Mesendoderm (in vitro differentiated cells): ENCODE results near the gene ZNF84.

Experiments used
- DNase-seq: peaks from one replicate; pipeline ENCODE4 v3.0.0; 2013
- H2AK5ac ChIP-seq: 2 replicates; pipeline ENCODE4 v1.6.1; 2013; ENCODE audit warnings: low read length, inconsistent platforms
- H2BK120ac ChIP-seq: 2 replicates; pipeline ENCODE4 v1.6.1; 2013; ENCODE audit warnings: low read depth, mild to moderate bottlenecking, low read length, moderate library complexity, mixed read lengths
- H2BK15ac ChIP-seq: replicated peaks from 2 replicates; pipeline ENCODE4 v1.6.1; 2013; ENCODE audit warnings: low read depth, mild to moderate bottlenecking, moderate library complexity
- H2BK5ac ChIP-seq: 2 replicates; pipeline ENCODE4 v1.6.1; 2013; ENCODE audit warnings: low read length, inconsistent platforms
- H3K18ac ChIP-seq: 2 replicates; pipeline ENCODE4 v1.6.1; 2013; ENCODE audit warnings: mild to moderate bottlenecking, low read length, mixed read lengths
- H3K23ac ChIP-seq: one replicate; pipeline ENCODE4 v1.6.1; 2013; ENCODE audit warnings: low read length
- H3K27ac ChIP-seq: 2 replicates; pipeline ENCODE4 v1.5.1; 2013; ENCODE audit warnings: low read depth, mild to moderate bottlenecking, inconsistent platforms, low read length, moderate library complexity
- H3K27me3 ChIP-seq: 2 replicates; pipeline ENCODE4 v1.6.1; 2013; ENCODE audit warnings: low read length, control low read depth, mild to moderate bottlenecking, inconsistent platforms; ENCODE audit not compliant: insufficient read depth, poor library complexity
- H3K36me3 ChIP-seq: 2 replicates; pipeline ENCODE4 v1.6.1; 2013; ENCODE audit warnings: low read length, inconsistent platforms; ENCODE audit not compliant: control insufficient read depth, insufficient read depth
- H3K4ac ChIP-seq: one replicate; pipeline ENCODE4 v1.6.1; 2013; ENCODE audit warnings: low read depth, mild to moderate bottlenecking, low read length, moderate library complexity
- H3K4me1 ChIP-seq: 2 replicates; pipeline ENCODE4 v1.6.1; 2013; ENCODE audit warnings: low read depth, low read length, inconsistent platforms; ENCODE audit not compliant: control insufficient read depth
- H3K4me2 ChIP-seq: 2 replicates; pipeline ENCODE4 v1.6.1; 2013; ENCODE audit warnings: low read length
- H3K4me3 ChIP-seq: 2 replicates; pipeline ENCODE4 v1.5.1; 2013; ENCODE audit warnings: mild to moderate bottlenecking, low read length
- H3K56ac ChIP-seq: one replicate; pipeline ENCODE4 v1.6.1; 2013; ENCODE audit warnings: low read length
- H3K79me1 ChIP-seq: 2 replicates; pipeline ENCODE4 v1.6.1; 2013; ENCODE audit warnings: low read length, inconsistent platforms
- H3K79me2 ChIP-seq: 2 replicates; pipeline ENCODE4 v1.6.1; 2013; ENCODE audit warnings: mild to moderate bottlenecking, low read length; ENCODE audit not compliant: control insufficient read depth, insufficient read depth
- H3K9ac ChIP-seq: 2 replicates; pipeline ENCODE4 v1.6.1; 2013; ENCODE audit warnings: low read length, inconsistent platforms
- H4K5ac ChIP-seq: one replicate; pipeline ENCODE4 v1.6.1; 2013; ENCODE audit warnings: low read length
- H4K8ac ChIP-seq: one replicate; pipeline ENCODE4 v1.6.1; 2013; ENCODE audit warnings: low read depth, mild to moderate bottlenecking, control low read depth, low read length, moderate library complexity
- WGBS: extraction: QIAGEN DNeasy Blood & Tissue Kit; methylation state at CpG from one replicate; pipeline ENCODE4 v1.1.7; 2013; ENCODE audit warnings: low lambda C conversion rate, missing lambda C conversion rate; ENCODE audit not compliant: insufficient coverage; ENCODE audit errors: extremely low coverage; 5-methylcytosine and 5-hydroxymethylcytosine counted together

Gene ZNF84

DNA sequence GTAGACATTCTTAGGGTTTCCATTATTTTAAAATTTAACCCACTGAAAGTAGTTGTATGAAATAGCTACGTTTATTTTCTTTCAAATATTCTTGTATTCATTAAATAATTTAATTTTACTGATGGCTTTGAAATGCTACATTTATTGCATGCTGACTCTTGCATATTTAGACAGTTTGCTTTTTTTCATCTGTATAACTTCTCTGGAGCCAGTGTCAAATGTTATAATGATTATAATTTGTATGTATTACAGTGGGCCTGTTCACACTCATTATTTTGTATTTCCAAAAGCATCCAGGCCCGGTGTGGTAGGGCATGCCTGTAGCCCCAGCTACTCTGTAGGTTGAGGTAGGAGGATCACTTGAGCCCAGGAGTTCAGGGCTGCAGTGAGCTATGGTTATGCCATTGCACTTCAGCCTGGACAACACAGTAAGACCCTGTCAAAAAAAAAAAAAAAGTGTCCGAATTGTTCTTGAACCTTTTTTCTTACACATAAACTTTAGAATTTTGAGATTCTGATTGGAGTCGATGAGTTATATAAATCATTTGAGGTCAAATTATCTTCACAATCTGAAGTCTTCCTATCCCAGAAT is 905 bp downstream of the ZNF84 start:
- no CpG with 5 or more reads among the region's 4 CpGs for WGBS
- Histone ChIP-seq H3K27ac (no peak overlapping the region), H3K27me3 (no peaks in the 10 kb centered on the region)

GRCh38 chr12:133046698-133047097 is 9.4 kb downstream of the ZNF84 start:
- WGBS, result no CpG with 5 or more reads among the region's 3 CpGs
- Histone ChIP-seq H3K9ac (no peak overlapping the region), H3K18ac (no peak overlapping the region), H3K27ac (no peak overlapping the region), H3K27me3 (no peaks in the 10 kb centered on the region), H3K4me2 (no peak overlapping the region), H4K8ac (no peak overlapping the region), H3K56ac (no peak overlapping the region), H3K4me3 (peak overlapping the region; percentile 13), H2BK120ac (no peak overlapping the region), H2BK15ac (no peak overlapping the region), H3K36me3 (peaks cover 33% of the 10 kb centered on the region), H4K5ac (no peak overlapping the region), H3K4ac (no peak overlapping the region), H3K79me2 (peaks cover 4% of the 10 kb centered on the region), H3K79me1 (peaks cover 2% of the 10 kb centered on the region), H2AK5ac (no peak overlapping the region), H3K4me1 (no peaks in the 10 kb centered on the region), H2BK5ac (no peak overlapping the region), H3K23ac (no peak overlapping the region)
- no peak for DNase-seq

More for the DNA sequence above, 905 bp downstream of the ZNF84 start:
- Histone ChIP-seq H3K56ac (no peak overlapping the region), H3K79me2 (peaks cover 24% of the 10 kb centered on the region), H3K36me3 (peaks cover 6% of the 10 kb centered on the region), H3K4me2 (peak overlapping the region; percentile 44), H3K4me1 (peaks cover 1% of the 10 kb centered on the region), H4K8ac (no peak overlapping the region), H3K79me1 (peaks cover 8% of the 10 kb centered on the region), H3K4ac (no peak overlapping the region), H3K23ac (no peak overlapping the region), H3K9ac (peak overlapping the region; percentile 45), H3K18ac (no peak overlapping the region), H2AK5ac (no peak overlapping the region), H4K5ac (no peak overlapping the region), H2BK120ac (no peak overlapping the region), H2BK5ac (no peak overlapping the region), H2BK15ac (no peak overlapping the region), H3K4me3 (peak overlapping the region; percentile 42)
- no peak for DNase-seq

GRCh38 chr12:133057446-133057845 is 20.1 kb downstream of the ZNF84 start:
- H4K8ac ChIP-seq, result no peak overlapping the region
- H2BK15ac ChIP-seq, result no peak overlapping the region
- H3K36me3 ChIP-seq, result peaks cover 7% of the 10 kb centered on the region
- peak overlapping the region; percentile 36 for H3K4me3 ChIP-seq
- no peaks in the 10 kb centered on the region for H3K79me1 ChIP-seq
- H3K23ac ChIP-seq, result no peak overlapping the region
- H3K9ac ChIP-seq, result no peak overlapping the region
- H4K5ac ChIP-seq, result no peak overlapping the region
- no peak overlapping the region for H3K4me2 ChIP-seq
- no peak overlapping the region for H3K4ac ChIP-seq
- H2BK120ac ChIP-seq, result no peak overlapping the region
- H2AK5ac ChIP-seq, result no peak overlapping the region
- DNase-seq, result peak; percentile 55
- no peak overlapping the region for H3K56ac ChIP-seq
- H3K27ac ChIP-seq, result no peak overlapping the region
- H2BK5ac ChIP-seq, result no peak overlapping the region
- H3K27me3 ChIP-seq, result no peaks in the 10 kb centered on the region
- no peak overlapping the region for H3K18ac ChIP-seq
- no peaks in the 10 kb centered on the region for H3K4me1 ChIP-seq
- no peaks in the 10 kb centered on the region for H3K79me2 ChIP-seq
- WGBS, result no CpG with 5 or more reads among the region's 5 CpGs

GRCh38 chr12:133058203-133059113 is 21.1 kb downstream of the ZNF84 start:
- Histone ChIP-seq H2AK5ac (no peak overlapping the region), H2BK120ac (no peak overlapping the region), H3K4me2 (no peak overlapping the region), H2BK5ac (no peak overlapping the region), H2BK15ac (no peak overlapping the region), H4K8ac (no peak overlapping the region), H4K5ac (no peak overlapping the region), H3K4ac (no peak overlapping the region), H3K56ac (no peak overlapping the region), H3K79me1 (no peaks in the 10 kb centered on the region), H3K18ac (no peak overlapping the region), H3K9ac (no peak overlapping the region), H3K23ac (no peak overlapping the region), H3K4me1 (no peaks in the 10 kb centered on the region), H3K79me2 (no peaks in the 10 kb centered on the region), H3K36me3 (peaks cover 4% of the 10 kb centered on the region), H3K27ac (no peak overlapping the region), H3K4me3 (peak overlapping the region; percentile 7), H3K27me3 (no peaks in the 10 kb centered on the region)
- WGBS, result no CpG with 5 or more reads among the region's 8 CpGs
- DNase-seq, result peak; percentile 39

DNA sequence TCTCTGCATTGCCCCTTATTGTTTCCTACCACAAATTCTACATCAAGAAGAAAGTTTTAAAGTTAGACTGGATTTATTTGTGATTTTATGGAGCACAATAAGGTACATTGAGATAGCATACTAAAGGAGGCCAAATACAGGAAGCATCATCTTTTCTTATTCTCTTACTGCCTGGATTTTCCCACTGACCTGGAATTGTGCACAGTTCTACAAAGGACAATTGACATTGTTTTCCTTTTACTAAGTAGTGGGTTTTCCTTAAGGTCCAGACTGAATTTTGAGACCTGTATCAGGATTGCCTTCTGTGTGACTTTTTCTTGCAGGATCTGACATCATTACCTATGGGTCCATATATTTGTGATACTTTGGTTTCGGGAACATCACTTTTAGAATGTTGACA is 24.6 kb downstream of the ZNF84 start:
- no peak for DNase-seq
- Histone ChIP-seq H2BK5ac (no peak overlapping the region), H3K27ac (no peak overlapping the region), H3K9ac (no peak overlapping the region), H3K36me3 (peaks cover 2% of the 10 kb centered on the region), H4K8ac (no peak overlapping the region), H3K56ac (no peak overlapping the region), H3K27me3 (no peaks in the 10 kb centered on the region), H3K4me2 (no peak overlapping the region), H3K4me1 (no peaks in the 10 kb centered on the region), H3K18ac (no peak overlapping the region), H3K79me1 (no peaks in the 10 kb centered on the region), H2BK120ac (no peak overlapping the region), H3K4me3 (no peak overlapping the region), H3K4ac (no peak overlapping the region), H3K79me2 (no peaks in the 10 kb centered on the region), H2BK15ac (no peak overlapping the region), H2AK5ac (no peak overlapping the region), H4K5ac (no peak overlapping the region), H3K23ac (no peak overlapping the region)
- no CpG with 5 or more reads among the region's 1 CpG for WGBS
